GM12878 (cell line): ENCODE data around the gene DNAJC5. TPM values are rescaled to one million over a fixed set of nuclear protein-coding genes. Genes with fewer than 3 reads are reported as not detected.

Source experiments
- ATAC-seq: fragments of 200-7000 bp; cut with Tn5 transposase; 3 replicates; pipeline ENCODE4 v1.9.1; 2020; ENCODE audit warnings: mild to moderate bottlenecking, moderate library complexity
- BruUV-seq: library from RNA; stranded (reverse); fragments of 400-500 nt; replicated peaks from 2 replicates; lab custom pipeline; 2021; lab: Mats Ljungman, UMichigan
- CTCF ChIA-PET: fragments of 300-600 bp; sonication (Branson Sonifier 250); formaldehyde crosslinking; extraction: SDS; loops from one replicate; lab custom pipeline; 2021; ENCODE audit warnings: inconsistent platforms; lab: Yijun Ruan, JAX
- POLR2A ChIA-PET: fragments of 350-600 bp; formaldehyde crosslinking; extraction: SDS; loops from one replicate; lab custom pipeline; 2021; ENCODE audit warnings: inconsistent platforms; lab: Charles Lee
- RAD21 ChIA-PET: fragments of 300-600 bp; sonication (Branson Sonifier 250); formaldehyde crosslinking; loops from one replicate; lab custom pipeline; 2023; ENCODE audit warnings: antibody characterized with exemption; ENCODE audit not compliant: unreplicated experiment; lab: Charles Lee
- SMC1A ChIA-PET: fragments of 300-600 bp; sonication (Branson Sonifier 250); formaldehyde crosslinking; loops from one replicate; lab custom pipeline; 2023; ENCODE audit not compliant: unreplicated experiment, uncharacterized antibody; lab: Charles Lee
- DNase-seq: peaks from one replicate; pipeline ENCODE4 v3.0.0-alpha.2; 2011; ENCODE audit warnings: low read depth, low spot score
- FAIRE-seq: peaks from 3 replicates; lab custom pipeline; 2011; peaks lifted over from hg19 to GRCh38; lab: Jason Lieb, UNC
- H2AFZ ChIP-seq: 2 replicates; pipeline ENCODE4 v1.6.0; 2011; ENCODE audit warnings: low read depth, low read length, control low read depth; ENCODE audit not compliant: control insufficient read depth
- H3K27ac ChIP-seq: 2 replicates; pipeline ENCODE4 v1.5.1; 2011; ENCODE audit warnings: control low read depth; ENCODE audit not compliant: control insufficient read depth, insufficient read depth
- H3K27me3 ChIP-seq, 2 experiments: replicated peaks in 1 of 2; 2 replicates each; pipeline versions ENCODE4 v1.6.0 to v1.6.1; 2011; ENCODE audit warnings: low read length in 1 of 2; ENCODE audit not compliant: control insufficient read depth in 2 of 2, insufficient read depth in 2 of 2
- H3K36me3 ChIP-seq, 2 experiments: 2 replicates each; pipeline ENCODE4 v1.5.1; 2011; ENCODE audit warnings: low read length in 1 of 2; ENCODE audit not compliant: control insufficient read depth in 2 of 2, insufficient read depth in 2 of 2
- H3K4me1 ChIP-seq: 2 replicates; pipeline ENCODE4 v1.6.1; 2011; ENCODE audit warnings: mild to moderate bottlenecking, low read length, moderate library complexity, mixed read lengths; ENCODE audit not compliant: control insufficient read depth, insufficient read depth
- H3K4me2 ChIP-seq: 2 replicates; pipeline ENCODE4 v1.6.0; 2011; ENCODE audit warnings: control low read depth; ENCODE audit not compliant: control insufficient read depth, insufficient read depth
- H3K4me3 ChIP-seq: fragments of 200-600 bp; sonication (generic); 2 replicates; pipeline ENCODE4 v1.5.1; 2016
- H3K79me2 ChIP-seq: 2 replicates; pipeline ENCODE4 v1.6.0; 2011; ENCODE audit warnings: low read length; ENCODE audit not compliant: control insufficient read depth, insufficient read depth
- H3K9ac ChIP-seq: 2 replicates; pipeline ENCODE4 v1.8.0; 2011; ENCODE audit warnings: low read length, control low read depth, mixed read lengths; ENCODE audit not compliant: control insufficient read depth, insufficient read depth
- H3K9me3 ChIP-seq: replicated peaks from 3 replicates; pipeline ENCODE4 v1.5.1; 2011; ENCODE audit warnings: mild to moderate bottlenecking, low read length; ENCODE audit not compliant: control insufficient read depth, insufficient read depth
- H4K20me1 ChIP-seq: 2 replicates; pipeline ENCODE4 v1.6.0; 2011; ENCODE audit not compliant: control insufficient read depth, insufficient read depth
- BCL11A ChIP-seq: IDR thresholded peaks from 2 replicates; pipeline ENCODE4 v1.6.1; 2011; ENCODE audit warnings: low read depth, low read length
- BHLHE40 ChIP-seq, 2 experiments: fragments of 450-650 bp in 1 of 2; IDR thresholded peaks; 2 replicates each; pipeline ENCODE4 v1.6.1; 2011 to 2017; ENCODE audit warnings: low read depth in 2 of 2, borderline replicate concordance in 1 of 2, improper control_type of control experiment in 1 of 2, low read length in 1 of 2, mild to moderate bottlenecking in 1 of 2
- BMI1 ChIP-seq: fragments of 450-650 bp; IDR thresholded peaks from 2 replicates; pipeline ENCODE4 v1.6.1; 2016; ENCODE audit warnings: mild to moderate bottlenecking, moderate library complexity, borderline replicate concordance
- CHD4 ChIP-seq: fragments of 200-600 bp; sonication (generic); IDR thresholded peaks from 2 replicates; pipeline ENCODE4 v1.6.1; 2016; ENCODE audit warnings: mild to moderate bottlenecking
- CREM ChIP-seq: IDR thresholded peaks from 2 replicates; pipeline ENCODE4 v1.6.1; 2014; ENCODE audit warnings: antibody characterized with exemption, low read depth
- CUX1 ChIP-seq: IDR thresholded peaks from 2 replicates; pipeline ENCODE4 v1.6.1; 2012; ENCODE audit warnings: improper control_type of control experiment, low read depth, low read length; ENCODE audit not compliant: insufficient replicate concordance
- EGR1 ChIP-seq, 2 experiments: IDR thresholded peaks; 1 replicate in 1 of 2; 2 replicates in 1 of 2; pipeline ENCODE4 v1.6.1; 2011 to 2012; ENCODE audit warnings: low read depth in 2 of 2, low read length in 2 of 2, borderline replicate concordance in 1 of 2, mild to moderate bottlenecking in 1 of 2, moderate library complexity in 1 of 2
- GATAD2B ChIP-seq: fragments of 450-650 bp; conservative IDR thresholded peaks from 2 replicates; pipeline ENCODE4 v1.6.1; 2017; ENCODE audit warnings: low read depth, mild to moderate bottlenecking, moderate library complexity
- HDGF ChIP-seq: fragments of 450-650 bp; IDR thresholded peaks from 2 replicates; pipeline ENCODE4 v1.6.1; 2016; ENCODE audit warnings: antibody characterized with exemption
- NR2F1 ChIP-seq: fragments of 450-650 bp; conservative IDR thresholded peaks from 2 replicates; pipeline ENCODE4 v1.6.1; 2017; ENCODE audit warnings: mild to moderate bottlenecking
- PAX5 ChIP-seq: IDR thresholded peaks from 2 replicates; pipeline ENCODE4 v1.6.1; 2011; ENCODE audit warnings: low read depth, low read length, borderline replicate concordance
- POLR2A ChIP-seq: IDR thresholded peaks from 2 replicates; pipeline ENCODE4 v1.6.1; 2011; ENCODE audit warnings: low read depth, mild to moderate bottlenecking, low read length
- SMAD1 ChIP-seq: fragments of 450-650 bp; IDR thresholded peaks from 2 replicates; pipeline ENCODE4 v1.6.1; 2018; ENCODE audit warnings: mild to moderate bottlenecking, low read depth; ENCODE audit not compliant: partially characterized antibody
- TARDBP ChIP-seq: IDR thresholded peaks from 2 replicates; pipeline ENCODE4 v1.6.1; 2016; ENCODE audit warnings: borderline replicate concordance
- ZNF207 ChIP-seq: fragments of 450-650 bp; IDR thresholded peaks from 2 replicates; pipeline ENCODE4 v1.6.1; 2014; ENCODE audit warnings: antibody characterized with exemption, mild to moderate bottlenecking, borderline replicate concordance
- WGBS: methylation state at CpG from one replicate; pipeline ENCODE4 v1.1.6; 2016; ENCODE audit warnings: low lambda C conversion rate; ENCODE audit not compliant: insufficient replicate concordance, insufficient coverage; ENCODE audit errors: missing lambda C conversion rate; 5-methylcytosine and 5-hydroxymethylcytosine counted together
- in situ Hi-C: fragments of 300-500 bp; cut with MboI; formaldehyde crosslinking; loops from 9 replicates; pipeline ENCODE4 v1.14.3; 2018; ENCODE audit warnings: mixed read lengths
- intact Hi-C: fragments of 100-400 bp; cut with micrococcal nuclease; formaldehyde crosslinking; loops from one replicate; pipeline ENCODE4 v1.14.2; 2022; ENCODE audit not compliant: unreplicated experiment
- polyA plus RNA-seq, 11 experiments: library from polyadenylated mRNA; depleted of rRNA in 4 of 11; unstranded in 6 of 11; stranded (reverse) in 5 of 11; fragments of >200 nt; fragmentation: Nextera tagmentation in 4 of 11; fragmentation: Illumina TruSeq in 1 of 11; extraction: Ambion mirVana in 4 of 11; extraction: Trizol in 1 of 11; gene quantifications; 1 replicate in 1 of 11; 2 replicates in 10 of 11; pipeline versions ENCODE4 v1.2.1 to v1.2.3, GENCODE V29; 2011 to 2016; ENCODE audit warnings: inconsistent platforms in 2 of 11, missing spikeins in 2 of 11, low read depth in 1 of 11
- total RNA-seq, 4 experiments: library from RNA; depleted of rRNA in 3 of 4; stranded (reverse); fragments of >200 nt in 3 of 4; fragmentation: Illumina TruSeq in 1 of 4; extraction: Trizol in 1 of 4; gene quantifications; 2 replicates each; pipeline versions ENCODE4 v1.2.1 to v1.2.3, GENCODE V29; 2013 to 2021
- TF ChIP-seq, protein P1 (sequence below): fragments of 450-650 bp; IDR thresholded peaks from 2 replicates; pipeline ENCODE4 v1.6.1; 2016; ENCODE audit warnings: mild to moderate bottlenecking
- TF ChIP-seq, protein P2 (sequence below): IDR thresholded peaks from 2 replicates; pipeline ENCODE4 v1.6.1; 2011; ENCODE audit warnings: borderline replicate concordance, low read depth, mild to moderate bottlenecking, moderate library complexity, low read length; ENCODE audit not compliant: insufficient read depth, poor library complexity, severe bottlenecking

The DNAJC5 gene
- total and polyA plus RNA-seq, 10 of the 15 experiments (the other 5 are each of a cell fraction or from before 2014, with no cell fraction given): 0.69 to 36.8 (median 17.0) TPM

DNA sequence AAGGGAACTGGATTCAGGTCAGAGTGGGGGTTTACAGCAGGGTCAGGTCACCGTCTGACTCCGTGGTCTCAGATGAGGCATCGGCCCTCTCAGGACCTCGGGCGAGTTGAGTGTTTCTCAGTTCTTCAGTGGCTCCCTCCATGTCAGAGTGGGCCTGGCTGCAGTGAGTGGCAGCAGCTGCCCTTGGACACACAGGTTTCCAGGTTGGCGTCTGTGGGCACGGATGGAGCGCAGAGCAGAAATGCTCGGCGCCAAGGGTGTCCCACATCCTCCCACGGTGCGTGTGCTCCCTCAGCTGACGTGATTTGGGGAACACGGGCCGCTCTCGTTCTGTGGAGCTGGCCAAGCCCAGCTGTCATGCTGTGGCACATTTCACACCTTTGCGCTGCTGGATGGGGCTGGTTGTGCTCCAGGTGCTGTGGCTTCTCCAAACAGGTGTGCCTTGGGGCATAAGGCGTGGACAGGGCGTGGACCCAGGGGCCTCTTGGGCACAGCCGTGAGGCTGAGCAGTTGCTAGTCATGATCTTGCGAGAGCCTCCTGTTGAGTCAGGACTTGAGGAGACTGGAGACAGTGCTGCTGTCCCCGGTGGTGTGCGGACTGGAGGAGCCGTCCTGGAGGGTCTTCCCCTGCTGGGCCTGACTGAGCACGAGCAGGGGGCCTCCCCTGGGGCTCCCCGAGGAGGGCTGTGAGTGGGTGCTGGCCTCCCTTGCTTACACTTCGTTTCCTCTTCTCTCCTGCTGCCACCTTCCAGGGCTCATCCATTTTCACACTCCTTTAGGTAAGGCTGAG, 9.5 kb upstream of the DNAJC5 start:
- no peak overlapping the region for H3K4me2 ChIP-seq
- no peaks in the 10 kb centered on the region for H4K20me1 ChIP-seq
- POLR2A ChIA-PET: no interaction called here
- no peak overlapping the region for H3K27ac ChIP-seq
- 63% methylated on average over 27 of the region's 27 CpGs for WGBS
- no peak overlapping the region for H3K4me3 ChIP-seq
- RAD21 ChIA-PET: no interaction called here
- no peaks in the 10 kb centered on the region for H3K9me3 ChIP-seq
- no TSS peak for BruUV-seq
- in situ Hi-C loops: no loop called here
- H3K4me1 ChIP-seq: 0 out of 2 replicates have a peak, but pooled peaks cover 3% of the 10 kb centered on the region
- peaks cover 15 to 38% of the 10 kb centered on the region in 2 experiments for H3K36me3 ChIP-seq
- no peak overlapping the region for H3K9ac ChIP-seq
- SMC1A ChIA-PET: no interaction called here
- intact Hi-C loops: no loop called here
- CTCF ChIA-PET: no interaction called here
- FAIRE-seq: no peak
- no peaks in the 10 kb centered on the region for H3K27me3 ChIP-seq
- no peak overlapping the region for H2AFZ ChIP-seq
- peak; percentile 75 for ATAC-seq
- no peak for DNase-seq
- H3K79me2 ChIP-seq: no peaks in the 10 kb centered on the region
- TF ChIP-seq GATAD2B (no peak; the same call in 1 of the 2 replicates), NR2F1 (0 out of 2 replicates have a peak, but pooled peaks have one; percentile 5), CREM (no peak), TARDBP (no peak), BMI1 (no peak), BHLHE40 (IDR thresholded peaks at IDR 0.05; ENCODE audit: borderline replicate concordance in 1 of 2, low read depth in 2 of 2, low read length in 1 of 2) (peak; percentile 45 to 59; a peak in 2 of 4 replicates), BCL11A (no peak), ZNF207 (no peak), SMAD1 (no peak), EGR1 (IDR thresholded peaks at IDR 0.05; ENCODE audit: borderline replicate concordance in 1 of 2, low read depth in 2 of 2, low read length in 2 of 2) (0 out of 3 replicates have a peak, but pooled peaks of 1 of the 2 experiments have one; percentile 8), POLR2A (peak; percentile 53; the same call in 1 of the 2 replicates), PAX5 (peak; percentile 32; the same call in 1 of the 2 replicates), CHD4 (no peak), HDGF (no peak), CUX1 (no peak)
- TF ChIP-seq, protein P1, sequence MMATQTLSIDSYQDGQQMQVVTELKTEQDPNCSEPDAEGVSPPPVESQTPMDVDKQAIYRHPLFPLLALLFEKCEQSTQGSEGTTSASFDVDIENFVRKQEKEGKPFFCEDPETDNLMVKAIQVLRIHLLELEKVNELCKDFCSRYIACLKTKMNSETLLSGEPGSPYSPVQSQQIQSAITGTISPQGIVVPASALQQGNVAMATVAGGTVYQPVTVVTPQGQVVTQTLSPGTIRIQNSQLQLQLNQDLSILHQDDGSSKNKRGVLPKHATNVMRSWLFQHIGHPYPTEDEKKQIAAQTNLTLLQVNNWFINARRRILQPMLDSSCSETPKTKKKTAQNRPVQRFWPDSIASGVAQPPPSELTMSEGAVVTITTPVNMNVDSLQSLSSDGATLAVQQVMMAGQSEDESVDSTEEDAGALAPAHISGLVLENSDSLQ: peak; percentile 12; the same call in 1 of the 2 replicates
- TF ChIP-seq, protein P2, sequence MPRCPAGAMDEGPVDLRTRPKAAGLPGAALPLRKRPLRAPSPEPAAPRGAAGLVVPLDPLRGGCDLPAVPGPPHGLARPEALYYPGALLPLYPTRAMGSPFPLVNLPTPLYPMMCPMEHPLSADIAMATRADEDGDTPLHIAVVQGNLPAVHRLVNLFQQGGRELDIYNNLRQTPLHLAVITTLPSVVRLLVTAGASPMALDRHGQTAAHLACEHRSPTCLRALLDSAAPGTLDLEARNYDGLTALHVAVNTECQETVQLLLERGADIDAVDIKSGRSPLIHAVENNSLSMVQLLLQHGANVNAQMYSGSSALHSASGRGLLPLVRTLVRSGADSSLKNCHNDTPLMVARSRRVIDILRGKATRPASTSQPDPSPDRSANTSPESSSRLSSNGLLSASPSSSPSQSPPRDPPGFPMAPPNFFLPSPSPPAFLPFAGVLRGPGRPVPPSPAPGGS: peak; percentile 56
